GM12873 (cell line): ENCODE measurements around the gene HIVEP3.

Experiments
- CTCF ChIP-seq: IDR thresholded peaks from 2 replicates; pipeline ENCODE4 v1.5.1; 2012; ENCODE audit warnings: low read depth, mild to moderate bottlenecking, moderate library complexity, low read length, control low read depth; ENCODE audit not compliant: insufficient read depth; ENCODE audit errors: missing control alignments

The HIVEP3 gene

GRCh38 chr1:41856151-41856943, 62.4 kb downstream of the HIVEP3 start:
- TF ChIP-seq CTCF, result no peak

GRCh38 chr1:41855713-41856112, 63.0 kb downstream of the HIVEP3 start:
- no peak for TF ChIP-seq CTCF

- TF ChIP-seq CTCF, result no peak
Measured at GRCh38 chr1:41853907-41854306, 64.8 kb downstream of the HIVEP3 start.

- TF ChIP-seq CTCF, result no peak
Measured at GRCh38 chr1:41852091-41852490, 66.6 kb downstream of the HIVEP3 start.

GRCh38 chr1:41851589-41851988, 67.1 kb downstream of the HIVEP3 start:
- no peak for TF ChIP-seq CTCF

- no peak for TF ChIP-seq CTCF
Measured at GRCh38 chr1:41850029-41850428, 68.7 kb downstream of the HIVEP3 start.

- no peak for TF ChIP-seq CTCF
Measured at GRCh38 chr1:41849211-41849759, 69.4 kb downstream of the HIVEP3 start.
